MM.1S (cell line): Measurements from ENCODE around the gene MOXD1.

ENCODE experiments used
- CTCF ChIP-seq: fragments of 300-600 bp; sonication (generic); IDR thresholded peaks from 2 replicates; pipeline ENCODE4 v1.5.1; 2016; ENCODE audit warnings: antibody characterized with exemption, low read length, mixed read lengths
- EZH2 ChIP-seq: fragments of 300-600 bp; sonication (generic); optimal IDR thresholded peaks from 2 replicates; pipeline ENCODE3; 2017; ENCODE audit warnings: low read depth, mild to moderate bottlenecking, antibody characterized with exemption, low read length, mixed read lengths

GRCh38 chr6:132314432-132314831 lies 86.8 kb downstream of the MOXD1 start:
- TF ChIP-seq CTCF (no peak), EZH2 (no peak)
